ENCODE data around the gene RNFT2.
"Not testable (repeated sequence)": the region's sequence is repeated elsewhere in the genome, so short reads cannot be mapped to it uniquely, and the experiment has no call there.

The RNFT2 gene

GRCh38 chr12:116777245-116777644 lies 39.1 kb downstream of the RNFT2 start:
- H3K27ac ChIP-seq (ENCODE audit: low read depth, low read length) = no peak overlapping the region
- no peak overlapping the region for H3K4me3 ChIP-seq (ENCODE audit: low read depth, low read length)
- H3K27me3 ChIP-seq (ENCODE audit: control insufficient read depth, insufficient read depth, low read length) = no peaks in the 10 kb centered on the region
- H3K36me3 ChIP-seq (ENCODE audit: control insufficient read depth, insufficient read depth, low read length) = peaks cover 46% of the 10 kb centered on the region
- H3K4me1 ChIP-seq (ENCODE audit: control insufficient read depth, insufficient read depth, low read length) = no peaks in the 10 kb centered on the region
- H3K9ac ChIP-seq (ENCODE audit: low read length) = no peak overlapping the region
- H3K9me3 ChIP-seq (ENCODE audit: control insufficient read depth, insufficient read depth, low read depth, low read length) = no peaks in the 10 kb centered on the region

GRCh38 chr12:116779597-116779996 lies 41.5 kb downstream of the RNFT2 start:
- Histone ChIP-seq H3K27me3 (ENCODE audit: control insufficient read depth, insufficient read depth, low read length) (no peaks in the 10 kb centered on the region), H3K4me3 (ENCODE audit: low read depth, low read length) (no peak overlapping the region), H3K9me3 (ENCODE audit: control insufficient read depth, insufficient read depth, low read depth, low read length) (no peaks in the 10 kb centered on the region), H3K9ac (ENCODE audit: low read length) (no peak overlapping the region), H3K27ac (ENCODE audit: low read depth, low read length) (no peak overlapping the region), H3K4me1 (ENCODE audit: control insufficient read depth, insufficient read depth, low read length) (no peaks in the 10 kb centered on the region), H3K36me3 (ENCODE audit: control insufficient read depth, insufficient read depth, low read length) (peaks cover 57% of the 10 kb centered on the region)

GRCh38 chr12:116780942-116781341 lies 42.8 kb downstream of the RNFT2 start:
- H3K36me3 ChIP-seq (ENCODE audit: control insufficient read depth, insufficient read depth, low read length) = peaks cover 60% of the 10 kb centered on the region
- no peaks in the 10 kb centered on the region for H3K27me3 ChIP-seq (ENCODE audit: control insufficient read depth, insufficient read depth, low read length)
- H3K4me3 ChIP-seq (ENCODE audit: low read depth, low read length) = no peak overlapping the region
- H3K4me1 ChIP-seq (ENCODE audit: control insufficient read depth, insufficient read depth, low read length) = no peaks in the 10 kb centered on the region
- no peaks in the 10 kb centered on the region for H3K9me3 ChIP-seq (ENCODE audit: control insufficient read depth, insufficient read depth, low read depth, low read length)
- no peak overlapping the region for H3K27ac ChIP-seq (ENCODE audit: low read depth, low read length)
- H3K9ac ChIP-seq (ENCODE audit: low read length) = no peak overlapping the region

GRCh38 chr12:116783525-116784237 lies 45.6 kb downstream of the RNFT2 start:
- Histone ChIP-seq H3K27me3 (ENCODE audit: control insufficient read depth, insufficient read depth, low read length) (no peaks in the 10 kb centered on the region), H3K9me3 (ENCODE audit: control insufficient read depth, insufficient read depth, low read depth, low read length) (no peaks in the 10 kb centered on the region), H3K27ac (ENCODE audit: low read depth, low read length) (no peak overlapping the region), H3K9ac (ENCODE audit: low read length) (no peak overlapping the region), H3K36me3 (ENCODE audit: control insufficient read depth, insufficient read depth, low read length) (peaks cover 74% of the 10 kb centered on the region), H3K4me1 (ENCODE audit: control insufficient read depth, insufficient read depth, low read length) (no peaks in the 10 kb centered on the region), H3K4me3 (ENCODE audit: low read depth, low read length) (no peak overlapping the region)

GRCh38 chr12:116784238-116784612 lies 46.1 kb downstream of the RNFT2 start:
- Histone ChIP-seq H3K27me3 (ENCODE audit: control insufficient read depth, insufficient read depth, low read length) (no peaks in the 10 kb centered on the region), H3K4me1 (ENCODE audit: control insufficient read depth, insufficient read depth, low read length) (no peaks in the 10 kb centered on the region), H3K27ac (ENCODE audit: low read depth, low read length) (no peak overlapping the region), H3K9ac (ENCODE audit: low read length) (no peak overlapping the region), H3K36me3 (ENCODE audit: control insufficient read depth, insufficient read depth, low read length) (peaks cover 68% of the 10 kb centered on the region), H3K9me3 (ENCODE audit: control insufficient read depth, insufficient read depth, low read depth, low read length) (no peaks in the 10 kb centered on the region), H3K4me3 (ENCODE audit: low read depth, low read length) (no peak overlapping the region)

GRCh38 chr12:116789562-116789961 lies 51.4 kb downstream of the RNFT2 start:
- not testable (repeated sequence) for H3K9ac ChIP-seq (ENCODE audit: low read length); H3K4me3 ChIP-seq (ENCODE audit: low read depth, low read length); H3K9me3 ChIP-seq (ENCODE audit: control insufficient read depth, insufficient read depth, low read depth, low read length); H3K27ac ChIP-seq (ENCODE audit: low read depth, low read length); H3K27me3 ChIP-seq (ENCODE audit: control insufficient read depth, insufficient read depth, low read length); H3K4me1 ChIP-seq (ENCODE audit: control insufficient read depth, insufficient read depth, low read length)
- H3K36me3 ChIP-seq (ENCODE audit: control insufficient read depth, insufficient read depth, low read length) = peaks cover 46% of the 10 kb centered on the region

GRCh38 chr12:116790066-116790465 lies 52.0 kb downstream of the RNFT2 start:
- Histone ChIP-seq H3K9ac (ENCODE audit: low read length) (no peak overlapping the region), H3K4me3 (ENCODE audit: low read depth, low read length) (no peak overlapping the region)

GRCh38 chr12:116792403-116792802 lies 54.3 kb downstream of the RNFT2 start:
- Histone ChIP-seq H3K9ac (ENCODE audit: low read length) (no peak overlapping the region), H3K4me1 (ENCODE audit: control insufficient read depth, insufficient read depth, low read length) (no peaks in the 10 kb centered on the region), H3K27me3 (ENCODE audit: control insufficient read depth, insufficient read depth, low read length) (no peaks in the 10 kb centered on the region), H3K36me3 (ENCODE audit: control insufficient read depth, insufficient read depth, low read length) (peaks cover 30% of the 10 kb centered on the region), H3K9me3 (ENCODE audit: control insufficient read depth, insufficient read depth, low read depth, low read length) (no peaks in the 10 kb centered on the region), H3K4me3 (ENCODE audit: low read depth, low read length) (no peak overlapping the region), H3K27ac (ENCODE audit: low read depth, low read length) (no peak overlapping the region)

More at GRCh38 chr12:116790066-116790465, 52.0 kb downstream of the RNFT2 start:
- Histone ChIP-seq H3K36me3 (ENCODE audit: control insufficient read depth, insufficient read depth, low read length) (peaks cover 41% of the 10 kb centered on the region), H3K27ac (ENCODE audit: low read depth, low read length) (no peak overlapping the region), H3K4me1 (ENCODE audit: control insufficient read depth, insufficient read depth, low read length) (no peaks in the 10 kb centered on the region), H3K9me3 (ENCODE audit: control insufficient read depth, insufficient read depth, low read depth, low read length) (no peaks in the 10 kb centered on the region), H3K27me3 (ENCODE audit: control insufficient read depth, insufficient read depth, low read length) (no peaks in the 10 kb centered on the region)

- Histone ChIP-seq H3K36me3 (ENCODE audit: control insufficient read depth, insufficient read depth, low read length) (peaks cover 35% of the 10 kb centered on the region), H3K9me3 (ENCODE audit: control insufficient read depth, insufficient read depth, low read depth, low read length) (peaks cover 2% of the 10 kb centered on the region), H3K4me3 (ENCODE audit: low read depth, low read length) (no peak overlapping the region), H3K9ac (ENCODE audit: low read length) (no peak overlapping the region), H3K27ac (ENCODE audit: low read depth, low read length) (no peak overlapping the region), H3K27me3 (ENCODE audit: control insufficient read depth, insufficient read depth, low read length) (no peaks in the 10 kb centered on the region), H3K4me1 (ENCODE audit: control insufficient read depth, insufficient read depth, low read length) (no peaks in the 10 kb centered on the region)
Observed at GRCh38 chr12:116794725-116795124, 56.6 kb downstream of the RNFT2 start.

- H3K27ac ChIP-seq (ENCODE audit: low read depth, low read length) = no peak overlapping the region
- H3K36me3 ChIP-seq (ENCODE audit: control insufficient read depth, insufficient read depth, low read length) = peaks cover 22% of the 10 kb centered on the region
- no peak overlapping the region for H3K4me3 ChIP-seq (ENCODE audit: low read depth, low read length)
- H3K4me1 ChIP-seq (ENCODE audit: control insufficient read depth, insufficient read depth, low read length) = no peaks in the 10 kb centered on the region
- H3K9ac ChIP-seq (ENCODE audit: low read length) = no peak overlapping the region
- H3K9me3 ChIP-seq (ENCODE audit: control insufficient read depth, insufficient read depth, low read depth, low read length) = peaks cover 5% of the 10 kb centered on the region
- no peaks in the 10 kb centered on the region for H3K27me3 ChIP-seq (ENCODE audit: control insufficient read depth, insufficient read depth, low read length)
Observed at GRCh38 chr12:116797885-116798284, 59.8 kb downstream of the RNFT2 start.

- Histone ChIP-seq H3K9me3 (ENCODE audit: control insufficient read depth, insufficient read depth, low read depth, low read length) (peaks cover 5% of the 10 kb centered on the region), H3K27me3 (ENCODE audit: control insufficient read depth, insufficient read depth, low read length) (no peaks in the 10 kb centered on the region), H3K4me3 (ENCODE audit: low read depth, low read length) (no peak overlapping the region), H3K9ac (ENCODE audit: low read length) (no peak overlapping the region), H3K36me3 (ENCODE audit: control insufficient read depth, insufficient read depth, low read length) (peaks cover 20% of the 10 kb centered on the region), H3K27ac (ENCODE audit: low read depth, low read length) (no peak overlapping the region), H3K4me1 (ENCODE audit: control insufficient read depth, insufficient read depth, low read length) (no peaks in the 10 kb centered on the region)
Observed at GRCh38 chr12:116798719-116799118, 60.6 kb downstream of the RNFT2 start.
